ENCODE data around the gene GATAD2A.

The GATAD2A gene

DNA sequence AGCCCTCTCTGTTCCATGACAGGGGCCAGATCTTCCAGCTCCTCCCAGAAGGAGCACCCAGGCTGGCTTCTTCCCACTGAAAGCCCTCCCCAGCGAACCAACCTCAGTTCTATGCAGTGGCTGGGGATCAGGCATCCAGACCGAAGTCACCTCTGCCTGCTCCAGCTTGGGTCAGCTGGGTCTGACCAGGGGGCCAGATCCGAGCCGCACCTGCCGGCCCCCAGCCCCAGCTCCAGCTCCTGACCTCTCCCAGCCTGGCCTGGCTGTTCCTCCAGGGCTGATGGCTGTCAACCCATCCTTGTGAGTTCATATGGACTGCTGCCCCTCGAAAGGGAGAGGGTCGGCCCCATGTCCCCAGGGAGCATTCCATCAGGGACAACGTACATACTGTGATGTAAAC lies 101.9 kb downstream of the GATAD2A start:
- DNase-seq = no peak
- ATAC-seq = no peak

DNA sequence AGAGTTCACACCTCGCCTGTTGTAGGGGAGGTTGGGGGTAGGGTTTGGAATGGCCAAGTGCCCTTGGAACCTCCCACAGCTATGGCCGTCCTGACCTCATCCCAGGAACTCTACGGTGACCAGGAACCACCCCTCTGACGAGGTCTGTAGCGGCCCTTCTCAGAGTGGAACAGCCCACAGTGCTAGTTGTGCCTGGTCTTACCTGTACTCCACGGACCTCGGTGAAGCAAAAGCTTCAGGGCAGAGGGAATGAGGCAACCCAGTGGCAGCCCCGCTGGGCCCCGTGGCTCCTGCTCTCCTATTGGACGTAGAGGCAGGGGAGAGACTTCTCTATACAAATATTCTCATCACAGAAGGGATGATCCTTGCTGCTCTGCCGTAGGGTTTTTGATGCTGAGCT lies 102.7 kb downstream of the GATAD2A start:
- DNase-seq (no peak), ATAC-seq (no peak)

DNA sequence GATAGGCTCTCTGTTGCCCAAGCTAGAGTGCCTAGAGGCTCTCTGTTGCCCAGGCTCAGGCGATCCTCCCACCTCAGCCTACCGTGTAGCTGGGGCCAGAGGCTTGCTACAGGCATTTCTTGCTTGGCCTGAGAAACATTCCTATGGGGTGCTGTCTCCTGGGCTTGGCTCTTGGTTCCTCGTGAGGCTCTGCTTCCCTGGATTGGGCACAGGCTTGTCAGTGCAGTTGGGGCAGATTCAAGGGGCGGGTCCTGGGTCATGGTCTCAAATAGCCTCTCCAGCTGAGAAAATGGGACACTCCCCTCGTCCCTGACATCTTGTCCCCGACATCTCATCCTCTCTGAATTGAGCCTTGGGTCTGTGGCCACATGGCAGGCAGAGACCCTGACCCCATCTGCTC lies 105.0 kb downstream of the GATAD2A start:
- no peak for ATAC-seq
- DNase-seq = no peak

DNA sequence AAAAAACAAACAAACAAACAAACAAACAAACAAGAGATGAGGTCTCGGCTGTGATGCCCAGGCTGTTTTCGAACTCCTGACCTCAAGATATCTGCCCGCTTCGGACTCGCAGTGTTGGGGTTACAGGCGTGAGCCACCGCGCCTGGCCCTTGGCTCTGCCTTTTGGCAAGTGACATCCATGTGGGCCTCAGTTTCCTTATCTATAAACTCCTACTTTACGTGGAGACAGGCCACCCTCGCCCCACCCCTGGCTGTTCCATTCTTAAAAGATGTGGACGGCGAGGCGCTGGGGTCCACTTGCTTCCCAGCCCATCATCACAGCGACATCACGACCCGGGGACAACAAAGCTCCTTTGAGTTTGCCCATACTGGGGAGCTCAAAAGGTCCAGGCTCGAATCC lies 108.2 kb downstream of the GATAD2A start:
- DNase-seq (no peak), ATAC-seq (no peak)

DNA sequence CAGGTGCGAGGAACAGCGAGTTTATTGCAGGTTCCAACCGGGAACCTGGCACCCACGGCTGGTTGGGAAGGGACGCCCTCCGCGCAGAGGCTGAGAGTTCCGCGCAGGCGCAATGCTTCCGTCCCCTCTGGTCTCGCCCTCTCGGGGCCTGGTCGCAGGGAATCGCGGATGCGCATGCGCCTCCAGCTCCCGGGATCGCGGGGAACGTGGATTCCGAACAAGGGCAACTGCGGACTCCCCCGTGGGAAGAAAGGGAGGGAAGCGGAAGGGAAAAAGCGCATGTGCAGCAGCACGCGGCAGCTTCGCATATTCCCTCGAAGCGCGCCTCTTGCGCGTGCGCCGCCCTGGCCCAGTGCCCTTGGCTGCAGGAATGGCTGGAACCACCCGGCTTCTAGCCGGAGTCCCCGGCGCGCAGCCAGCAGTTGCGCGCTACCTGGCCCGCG lies 108.8 kb downstream of the GATAD2A start:
- no peak for ATAC-seq

DNA sequence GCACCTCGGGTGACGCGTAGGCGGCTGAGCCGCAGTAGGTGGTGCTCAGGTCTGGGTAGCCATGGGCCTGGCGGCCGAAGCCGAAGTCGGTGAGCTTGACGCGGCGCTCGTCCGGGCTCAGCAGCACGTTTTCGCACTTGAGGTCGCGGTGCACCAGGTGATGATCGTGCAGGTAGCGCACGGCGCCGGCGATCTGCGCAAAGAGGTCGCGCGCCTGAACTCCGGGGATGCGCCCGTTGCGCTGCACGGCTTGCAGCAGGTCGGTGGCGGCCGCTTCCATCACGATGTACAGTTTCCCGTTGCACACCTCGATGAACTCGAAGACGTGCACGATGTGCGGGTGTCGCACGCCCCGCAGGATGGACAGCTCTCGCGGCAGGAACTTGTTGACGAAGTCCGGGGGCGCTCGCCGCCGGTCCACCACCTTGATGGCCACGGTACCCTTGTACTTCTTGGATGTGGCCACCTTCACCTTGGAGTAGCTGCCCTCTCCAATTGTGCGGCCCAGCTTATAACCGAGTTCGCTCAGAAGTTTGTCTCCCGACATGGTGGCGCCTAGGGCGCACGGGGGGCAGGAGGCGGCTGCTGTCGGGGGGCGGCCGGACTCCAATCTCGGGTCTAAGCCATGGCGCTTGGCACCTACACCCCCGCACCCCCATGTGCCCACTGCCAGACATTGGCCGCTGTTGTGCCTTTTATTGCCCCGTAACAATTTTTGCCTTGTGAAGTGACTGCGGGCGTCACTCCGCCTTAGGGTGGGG lies 109.6 kb downstream of the GATAD2A start, which contains the start of gene TSSK6:
Gene TSSK6, minus strand, starts transcription at position 668 of the 761 bp plus-strand sequence. Its CDS starts 121 bp downstream, at position 547.
- no peak for DNase-seq
- no peak for ATAC-seq

More for the DNA sequence above, 108.8 kb downstream of the GATAD2A start:
- DNase-seq = peak; percentile 23

DNA sequence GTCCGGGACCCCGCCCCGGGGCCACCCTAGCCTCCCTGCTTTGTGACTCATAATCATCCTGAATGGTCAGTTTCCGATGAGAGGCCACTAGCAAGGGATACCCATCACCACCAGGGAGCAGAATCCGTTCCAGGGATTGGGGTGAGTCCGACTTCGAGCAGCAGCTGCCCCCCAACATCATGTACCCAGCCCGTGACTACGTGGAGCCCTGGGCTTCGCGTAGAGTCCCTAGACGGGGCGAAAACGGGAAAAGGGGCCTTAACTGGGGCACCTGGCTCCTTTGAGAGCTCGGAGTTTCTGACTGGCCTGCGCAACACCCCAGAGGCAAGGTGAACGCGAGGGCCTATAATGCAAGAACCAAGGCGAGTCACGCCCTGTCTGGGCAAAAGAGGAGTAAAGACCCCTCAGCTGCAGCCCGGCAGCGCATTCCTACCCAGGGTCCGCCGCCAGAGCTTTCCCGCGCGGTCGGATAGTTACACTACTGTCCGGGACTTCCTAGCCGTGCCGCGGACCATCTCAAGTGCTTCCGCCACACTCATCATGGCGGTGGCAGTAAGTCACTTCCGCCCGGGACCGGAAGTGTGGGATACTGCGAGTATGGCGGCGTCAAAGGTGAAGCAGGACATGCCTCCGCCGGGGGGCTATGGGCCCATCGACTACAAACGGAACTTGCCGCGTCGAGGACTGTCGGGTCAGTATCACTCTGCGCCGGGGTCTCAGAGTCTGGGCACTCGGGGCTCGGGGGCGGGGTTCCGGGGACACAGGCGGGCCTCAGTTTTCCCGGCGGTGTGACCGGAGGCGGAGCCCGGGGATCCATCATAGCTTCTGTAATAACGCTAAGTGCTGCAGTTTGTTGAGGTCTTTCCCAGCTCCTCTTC lies 110.4 kb downstream of the GATAD2A start, which contains the start of gene NDUFA13:
Gene NDUFA13, plus strand, starts transcription at position 584 of the 878 bp plus-strand sequence. Its CDS starts 14 bp downstream, at position 598.
- DNase-seq = peak; percentile 94
- peak; percentile 91 for ATAC-seq

DNA sequence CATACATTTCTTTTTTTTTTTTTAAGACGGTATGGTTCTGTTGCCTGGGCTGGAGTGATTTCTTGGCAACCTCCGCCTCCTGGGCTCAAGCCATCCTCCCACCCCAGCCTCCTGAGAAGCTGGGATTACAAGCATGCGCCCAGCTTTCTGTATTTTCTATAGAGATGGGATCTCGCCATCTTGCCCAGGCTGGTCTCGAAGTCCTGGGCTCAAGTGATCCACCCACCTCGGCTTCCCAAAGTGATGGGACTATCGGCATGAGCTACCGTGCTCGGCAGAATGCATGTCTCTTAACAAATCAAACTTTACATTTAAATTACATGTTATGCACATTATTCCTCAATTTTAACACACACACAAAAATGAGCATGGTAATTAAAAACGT lies 111.8 kb downstream of the GATAD2A start:
- ATAC-seq = no peak

DNA sequence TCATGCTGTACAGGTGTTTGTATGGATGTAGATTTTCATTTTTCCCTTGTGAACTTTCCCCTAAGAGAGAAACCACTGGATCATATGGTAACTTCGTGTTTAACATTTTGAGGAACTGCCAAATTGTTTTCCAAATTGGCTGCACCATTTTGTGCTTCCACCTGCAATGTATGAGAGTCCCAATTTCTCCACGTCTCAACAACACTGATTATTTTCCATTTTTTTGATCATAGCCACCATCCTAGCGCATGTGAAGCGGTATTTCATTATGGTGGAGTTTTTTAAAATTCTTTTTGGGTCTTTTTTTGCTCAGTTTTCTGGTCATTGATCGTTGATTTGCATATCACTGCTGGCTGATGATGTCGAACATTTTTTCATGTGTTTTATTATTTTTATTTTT lies 115.5 kb downstream of the GATAD2A start:
- DNase-seq (no peak), ATAC-seq (no peak)

More for the DNA sequence above, 111.8 kb downstream of the GATAD2A start:
- DNase-seq = no peak

DNA sequence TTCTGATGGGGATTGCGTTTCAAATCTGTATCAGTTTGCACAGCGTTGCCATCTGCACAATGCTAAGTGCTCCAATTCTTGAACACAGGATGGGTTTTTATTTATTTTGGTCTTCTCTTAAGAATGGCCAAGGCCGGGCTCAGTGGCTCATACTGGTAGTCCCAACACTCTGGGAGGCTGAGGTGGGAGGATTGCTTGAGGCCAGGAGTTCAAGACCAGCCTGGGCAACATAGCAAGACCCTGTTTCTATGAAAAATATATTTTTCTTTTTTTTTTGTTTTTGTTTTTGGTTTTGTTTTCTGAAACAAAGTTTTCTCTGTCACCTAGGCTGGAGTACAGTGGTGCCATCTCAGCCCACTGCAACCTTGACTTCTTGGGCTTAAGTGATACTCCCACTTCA lies 117.7 kb downstream of the GATAD2A start:
- DNase-seq (no peak), ATAC-seq (no peak)

DNA sequence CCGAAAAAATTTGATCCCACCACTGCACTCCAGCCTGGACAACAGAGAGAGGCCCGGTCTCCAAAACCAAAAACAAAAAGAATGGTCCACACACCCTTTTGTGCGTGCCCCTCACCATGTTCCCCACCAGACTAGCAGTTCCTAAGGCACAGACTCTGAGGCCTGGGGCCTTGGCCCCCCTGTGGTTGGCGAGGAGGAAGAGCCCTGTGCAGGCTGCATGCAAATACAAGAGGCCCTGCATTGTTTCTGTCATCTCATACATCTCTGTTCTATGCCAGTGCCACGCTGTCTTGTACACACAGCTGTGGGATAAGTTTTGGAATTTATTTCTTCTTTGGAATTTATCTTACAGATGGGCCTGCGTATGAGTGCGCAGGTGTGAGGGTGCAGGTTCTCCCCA lies 118.6 kb downstream of the GATAD2A start:
- no peak for ATAC-seq

DNA sequence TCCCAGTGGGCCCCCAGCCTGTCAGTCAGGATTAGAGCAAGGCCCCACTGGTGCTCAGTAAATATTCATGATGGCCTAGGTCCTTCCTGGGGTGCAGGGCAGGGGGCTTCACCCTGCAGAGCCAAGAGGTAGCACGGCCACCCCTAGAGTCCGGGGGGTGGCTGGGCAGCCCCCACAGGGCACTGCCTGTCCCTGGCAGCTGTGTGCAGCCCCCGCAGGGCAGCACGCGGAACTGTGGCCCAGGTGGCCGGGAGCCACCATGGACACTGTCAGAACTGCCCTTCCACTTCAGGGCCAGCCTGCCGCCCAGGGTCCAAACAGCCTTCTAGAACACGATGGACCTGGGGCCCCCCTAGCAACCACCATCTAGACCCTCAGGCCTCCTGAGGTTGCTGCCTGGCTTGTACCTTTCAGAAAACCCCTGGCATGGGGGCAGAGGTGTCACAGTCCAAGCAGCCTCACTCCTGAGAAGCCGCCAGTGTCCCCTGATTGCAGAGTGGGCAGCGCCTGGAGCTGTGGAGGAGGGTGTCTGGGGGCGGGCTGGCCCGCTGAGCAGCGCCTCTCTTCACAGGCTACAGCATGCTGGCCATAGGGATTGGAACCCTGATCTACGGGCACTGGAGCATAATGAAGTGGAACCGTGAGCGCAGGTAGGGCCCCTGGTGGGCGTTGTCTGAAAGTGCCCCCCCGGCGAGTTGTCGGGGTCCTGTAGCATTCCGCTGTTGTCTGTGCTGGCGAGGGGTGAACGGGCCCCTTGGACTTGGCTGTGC lies 120.3 kb downstream of the GATAD2A start:
- no peak for DNase-seq
- no peak for ATAC-seq

More for the DNA sequence above, 118.6 kb downstream of the GATAD2A start:
- DNase-seq = no peak

DNA sequence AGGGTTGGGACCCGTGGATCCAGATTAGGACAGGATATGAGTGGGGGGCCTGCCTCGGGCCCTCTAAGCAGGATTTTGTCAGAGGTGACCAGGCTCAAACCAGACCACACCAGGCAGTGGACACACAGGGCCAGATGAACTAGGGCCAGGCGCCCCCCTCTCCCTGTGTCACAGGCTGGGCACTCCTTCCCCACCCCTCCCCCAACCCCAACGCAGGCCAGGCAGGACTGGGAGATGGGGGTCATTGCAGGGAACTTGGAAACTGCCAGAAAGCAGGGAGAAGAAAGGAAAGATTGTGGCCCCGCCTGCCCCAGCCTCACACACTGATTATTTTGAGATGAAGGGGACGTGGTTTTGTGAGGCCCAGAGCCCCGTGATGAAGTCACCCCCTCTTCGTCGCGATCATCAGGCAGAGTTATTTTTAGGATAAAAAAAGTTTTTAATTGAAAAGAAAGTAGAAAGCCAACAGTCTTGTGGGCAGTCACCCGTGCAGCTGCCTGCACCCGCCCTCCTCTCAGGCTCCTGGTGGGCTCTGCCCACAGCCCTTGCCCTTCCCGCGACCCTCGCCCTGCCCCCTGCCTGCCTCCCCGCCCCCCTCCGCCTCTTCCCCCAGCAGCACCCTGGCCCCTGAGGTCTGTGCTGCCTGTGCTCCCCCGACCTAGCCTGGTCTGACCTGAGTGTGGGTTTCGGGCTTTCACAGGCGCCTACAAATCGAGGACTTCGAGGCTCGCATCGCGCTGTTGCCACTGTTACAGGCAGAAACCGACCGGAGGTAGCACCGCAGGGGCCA lies 121.3 kb downstream of the GATAD2A start:
- DNase-seq = no peak
- ATAC-seq = no peak

DNA sequence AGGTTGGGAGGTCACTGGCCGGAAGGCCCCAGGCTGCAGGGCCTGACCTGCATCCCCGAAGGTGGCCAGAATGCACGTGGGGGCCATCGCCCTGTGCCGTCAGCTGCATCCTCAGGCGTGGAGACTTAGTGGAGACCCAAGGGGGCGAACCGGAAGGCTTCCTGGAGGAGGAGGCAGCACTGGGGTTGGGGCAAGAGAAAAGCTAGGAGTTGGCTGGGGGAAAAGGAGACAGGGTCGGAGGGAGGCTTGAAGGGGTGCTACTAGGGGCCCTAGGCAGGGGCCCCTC lies 121.8 kb downstream of the GATAD2A start:
- DNase-seq = no peak
- no peak for ATAC-seq

DNA sequence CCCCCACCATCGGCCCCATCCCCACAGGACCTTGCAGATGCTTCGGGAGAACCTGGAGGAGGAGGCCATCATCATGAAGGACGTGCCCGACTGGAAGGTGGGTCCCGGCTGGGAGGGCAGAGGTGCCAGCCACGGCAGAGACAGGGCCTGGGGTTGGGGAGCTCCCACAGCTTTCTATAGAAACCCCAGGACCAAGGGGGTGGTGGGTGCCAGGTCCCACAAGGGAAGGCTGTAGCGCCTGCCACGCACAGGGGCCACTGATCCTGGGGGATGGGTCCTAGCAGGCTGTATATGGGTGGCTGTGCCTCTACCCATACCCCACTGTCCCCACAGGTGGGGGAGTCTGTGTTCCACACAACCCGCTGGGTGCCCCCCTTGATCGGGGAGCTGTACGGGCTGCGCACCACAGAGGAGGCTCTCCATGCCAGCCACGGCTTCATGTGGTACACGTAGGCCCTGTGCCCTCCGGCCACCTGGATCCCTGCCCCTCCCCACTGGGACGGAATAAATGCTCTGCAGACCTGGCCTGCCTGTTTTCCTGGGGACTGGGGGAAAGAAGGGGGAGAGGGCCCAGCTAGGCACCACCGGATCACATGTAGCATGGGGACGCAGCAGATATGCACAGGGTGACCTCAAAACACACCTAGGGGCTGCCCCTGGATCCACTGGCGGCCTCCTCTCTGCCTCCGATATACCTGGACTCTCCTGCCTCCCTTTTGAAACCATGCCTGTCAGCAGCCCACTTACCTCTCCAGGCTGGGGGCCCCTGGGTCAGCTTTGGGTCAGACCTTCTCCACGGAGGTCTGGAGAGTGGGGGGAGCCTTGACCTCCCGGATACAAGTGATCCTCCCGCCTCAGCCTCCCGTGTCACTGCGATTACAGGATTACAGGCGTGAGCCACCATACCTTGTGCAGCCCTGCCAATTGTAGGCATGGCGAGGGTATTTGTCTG lies 122.5 kb downstream of the GATAD2A start:
- ATAC-seq = no peak
- DNase-seq = no peak

DNA sequence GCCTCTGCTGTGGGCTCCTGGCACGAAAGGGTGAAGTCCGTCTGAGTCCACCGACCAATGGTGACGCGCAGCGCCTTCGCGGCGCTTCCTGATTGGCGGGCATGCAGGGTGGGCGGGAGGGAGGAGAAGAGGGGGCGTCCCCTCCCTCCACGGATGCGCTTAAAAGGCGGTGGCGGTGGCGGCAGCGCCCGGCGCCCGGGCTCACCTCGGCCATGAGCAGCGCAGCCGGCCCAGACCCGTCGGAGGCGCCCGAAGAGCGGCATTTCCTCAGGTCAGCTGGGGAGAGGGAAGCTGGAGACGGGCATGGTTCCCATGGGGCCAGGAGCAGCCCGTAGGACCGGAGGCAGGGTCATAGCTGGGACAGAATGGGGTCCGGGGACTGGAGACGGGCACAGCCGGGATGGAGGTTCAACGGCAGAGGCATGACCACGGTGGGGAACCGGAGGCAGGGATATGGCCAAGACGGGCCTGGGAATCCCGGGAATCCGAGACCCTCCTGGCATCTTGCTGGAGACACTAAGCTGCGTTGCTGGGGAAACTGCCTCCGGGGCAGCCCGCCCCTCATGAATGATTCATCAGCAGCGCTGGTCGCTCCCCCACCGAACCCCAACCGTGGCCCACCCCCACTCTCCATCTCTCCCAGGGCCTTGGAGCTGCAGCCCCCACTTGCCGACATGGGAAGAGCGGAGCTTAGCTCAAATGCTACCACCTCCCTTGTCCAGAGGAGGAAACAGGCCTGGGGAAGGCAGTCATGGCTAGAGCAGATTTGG lies 123.4 kb downstream of the GATAD2A start, which contains the start of gene YJEFN3:
Gene YJEFN3, plus strand, starts transcription at position 191 of the 770 bp plus-strand sequence. Its CDS starts 22 bp downstream, at position 213.
- no peak for ATAC-seq
- no peak for DNase-seq

DNA sequence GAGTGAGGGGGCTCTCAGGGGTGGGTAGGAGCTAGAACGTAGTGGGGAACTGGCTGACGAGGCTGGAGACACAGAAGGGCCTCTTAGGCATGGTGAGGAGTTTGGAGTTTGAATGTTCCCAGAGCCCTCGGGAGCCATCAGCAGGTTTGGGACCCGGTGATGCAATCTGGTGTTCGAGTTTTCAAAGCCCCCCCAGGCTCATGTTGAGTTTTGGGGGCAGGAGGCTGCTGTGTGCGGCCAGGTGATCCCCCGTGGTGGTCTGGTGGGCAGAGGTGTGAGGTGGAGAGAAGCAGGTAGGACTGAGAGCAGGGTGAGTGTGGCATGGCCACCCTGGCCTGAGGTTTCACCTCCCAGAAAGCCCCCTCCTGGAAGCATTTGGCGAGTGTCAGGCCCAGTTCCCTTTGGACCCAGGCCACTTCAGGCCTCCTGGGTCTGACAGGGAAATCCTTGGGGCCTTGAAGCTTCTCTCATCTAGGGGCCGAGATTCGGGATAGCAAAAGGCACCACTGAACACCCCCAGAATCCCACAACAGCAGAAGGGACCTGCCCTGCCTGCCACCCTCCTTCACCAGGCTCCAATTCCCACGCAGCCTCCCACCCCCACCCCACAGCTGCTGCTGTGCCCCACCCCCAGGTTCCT lies 124.4 kb downstream of the GATAD2A start:
- ATAC-seq (no peak), DNase-seq (no peak)

DNA sequence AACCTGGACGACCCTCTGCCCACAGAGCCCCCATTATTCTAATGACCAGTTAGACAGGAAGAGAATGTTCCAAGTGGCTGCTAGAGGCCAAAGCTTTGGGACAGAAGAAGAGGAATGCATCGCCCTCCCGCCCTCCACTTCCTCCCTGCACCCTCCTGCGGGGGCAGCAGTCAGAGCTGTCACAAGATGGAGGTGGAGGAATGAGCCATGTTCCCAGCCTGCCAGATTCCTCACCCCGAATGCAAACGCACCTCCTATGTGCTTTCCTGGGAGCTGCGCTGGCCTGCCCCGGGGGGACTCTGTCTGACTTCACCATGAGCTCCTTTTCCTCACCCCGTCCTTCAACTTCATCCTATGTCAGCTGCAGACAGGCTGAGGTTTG lies 124.9 kb downstream of the GATAD2A start:
- no peak for ATAC-seq
- DNase-seq = no peak

DNA sequence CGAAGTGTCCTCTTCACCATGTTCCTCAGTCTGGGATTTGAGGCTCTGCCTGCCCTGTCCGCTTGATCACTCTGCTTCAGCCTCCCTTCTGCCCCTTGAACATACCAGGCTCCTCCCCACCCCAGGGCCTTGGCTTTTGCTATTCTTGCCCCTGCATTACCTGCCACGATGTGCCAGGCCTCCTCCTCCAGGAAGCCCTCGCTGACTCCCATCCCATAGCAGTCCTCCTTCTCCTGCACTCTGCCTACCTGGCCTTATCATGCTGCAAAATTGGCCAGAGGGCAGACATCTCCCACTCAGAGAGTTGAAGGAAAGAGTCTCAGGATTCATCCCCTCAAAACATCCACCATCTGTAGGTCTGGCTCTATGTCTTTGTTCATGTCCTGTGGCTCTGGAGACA lies 125.4 kb downstream of the GATAD2A start:
- DNase-seq (no peak), ATAC-seq (no peak)

Measured in stimulated activated naive CD8-positive, alpha-beta T cell treated with anti-CD3 and anti-CD28 coated beads, Interleukin-15, Interleukin-2, amounts not matched to agents 100 U/mL and 50 U/mL, for 24 hours (primary cell).